ENCODE data around the gene SVIL.
"Not testable (repeated sequence)": the region's sequence is repeated elsewhere in the genome, so short reads cannot be mapped to it uniquely, and the experiment has no call there.

SVIL gene

GRCh38 chr10:29648983-29649268, 14.2 kb upstream of the SVIL start:
- no peak for DNase-seq (ENCODE audit: low spot score)

- DNase-seq (ENCODE audit: low spot score) = no peak
These were observed 13.6 kb upstream of the SVIL start for GRCh38 chr10:29648114-29648982.

- DNase-seq (ENCODE audit: low spot score) = no peak
These were observed 12.7 kb upstream of the SVIL start for GRCh38 chr10:29647478-29647877.

GRCh38 chr10:29646960-29647461, 12.2 kb upstream of the SVIL start:
- no peak for DNase-seq (ENCODE audit: low spot score)

GRCh38 chr10:29646238-29646902, 11.6 kb upstream of the SVIL start:
- no peak for DNase-seq (ENCODE audit: low spot score)

GRCh38 chr10:29643771-29644501, 9.2 kb upstream of the SVIL start:
- DNase-seq (ENCODE audit: low spot score) = no peak

- no peak for DNase-seq (ENCODE audit: low spot score)
These were observed 8.2 kb upstream of the SVIL start for GRCh38 chr10:29642990-29643389.

- DNase-seq (ENCODE audit: low spot score) = no peak
These were observed 2.8 kb upstream of the SVIL start for GRCh38 chr10:29637537-29637936.

- no peak for DNase-seq (ENCODE audit: low spot score)
These were observed 1.4 kb upstream of the SVIL start for GRCh38 chr10:29636178-29636577.

- DNase-seq (ENCODE audit: low spot score) = no peak
These were observed 957 bp upstream of the SVIL start for GRCh38 chr10:29635711-29636144.

- DNase-seq (ENCODE audit: low spot score) = no peak
These were observed 666 bp downstream of the SVIL start for GRCh38 chr10:29634105-29634504.

- DNase-seq (ENCODE audit: low spot score) = no peak
These were observed 3.8 kb downstream of the SVIL start for GRCh38 chr10:29631049-29631339.

GRCh38 chr10:29630205-29631048, 4.3 kb downstream of the SVIL start:
- no peak for DNase-seq (ENCODE audit: low spot score)

- no peak for DNase-seq (ENCODE audit: low spot score)
These were observed 5.8 kb downstream of the SVIL start for GRCh38 chr10:29628912-29629526.

GRCh38 chr10:29628311-29628710, 6.5 kb downstream of the SVIL start:
- DNase-seq (ENCODE audit: low spot score) = no peak

GRCh38 chr10:29627201-29628132, 7.3 kb downstream of the SVIL start:
- DNase-seq (ENCODE audit: low spot score) = no peak

- not testable (repeated sequence) for DNase-seq (ENCODE audit: low spot score)
These were observed 10.4 kb downstream of the SVIL start for GRCh38 chr10:29624357-29624756.

GRCh38 chr10:29623797-29624196, 11.0 kb downstream of the SVIL start:
- no peak for DNase-seq (ENCODE audit: low spot score)

GRCh38 chr10:29622382-29622922, 12.3 kb downstream of the SVIL start:
- DNase-seq (ENCODE audit: low spot score) = no peak

- DNase-seq (ENCODE audit: low spot score) = no peak
These were observed 13.6 kb downstream of the SVIL start for GRCh38 chr10:29621161-29621560.
